HG03354 (cell line): ENCODE data around the gene RASGRF1.

Source experiments
- ATAC-seq: cut with Tn5 transposase; IDR thresholded peaks from one replicate; pipeline ENCODE4 v1.9.1; 2021; ENCODE audit warnings: mild to moderate bottlenecking; ENCODE audit not compliant: unreplicated experiment, poor library complexity, severe bottlenecking

Gene RASGRF1

GRCh38 chr15:78977591-78978347, 112.8 kb downstream of the RASGRF1 start:
- ATAC-seq, result peak; percentile 43

GRCh38 chr15:78977091-78977571, 113.4 kb downstream of the RASGRF1 start:
- ATAC-seq, result peak; percentile 67

- peak; percentile 13 for ATAC-seq
Observed at GRCh38 chr15:78976691-78977090, 113.9 kb downstream of the RASGRF1 start.

GRCh38 chr15:78974272-78974918, 116.2 kb downstream of the RASGRF1 start:
- no peak for ATAC-seq

DNA sequence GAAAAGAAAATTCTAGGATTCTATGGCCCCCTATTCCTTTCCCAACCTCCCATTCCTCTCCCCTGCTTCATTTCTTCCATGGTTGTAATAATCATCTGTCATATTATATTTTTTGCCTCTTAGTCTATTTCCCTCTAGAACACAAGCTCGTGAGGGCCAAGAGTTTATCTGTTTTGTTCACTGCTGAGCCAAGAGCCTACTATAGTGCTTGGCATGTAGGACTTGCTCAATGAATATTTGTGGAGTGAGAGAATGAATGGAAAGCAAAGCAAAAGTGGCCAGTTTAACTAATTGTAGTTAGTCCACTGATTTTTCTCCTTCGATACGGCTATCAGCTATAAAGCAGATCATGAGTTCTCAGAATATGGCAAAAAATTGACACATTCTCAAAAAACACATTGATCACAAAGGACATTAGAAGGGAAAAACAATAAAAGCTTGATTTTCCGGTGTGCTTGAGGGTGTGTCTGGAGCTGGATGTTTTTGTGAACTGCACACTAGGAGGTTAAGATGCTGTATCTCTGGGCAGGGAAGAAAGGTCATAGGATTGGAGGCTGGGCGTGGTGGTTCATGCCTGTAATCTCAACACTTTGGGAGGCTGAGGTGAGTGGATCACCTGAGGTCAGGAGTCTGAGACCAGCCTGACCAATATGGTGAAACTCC, 120.8 kb downstream of the RASGRF1 start:
- no peak for ATAC-seq

DNA sequence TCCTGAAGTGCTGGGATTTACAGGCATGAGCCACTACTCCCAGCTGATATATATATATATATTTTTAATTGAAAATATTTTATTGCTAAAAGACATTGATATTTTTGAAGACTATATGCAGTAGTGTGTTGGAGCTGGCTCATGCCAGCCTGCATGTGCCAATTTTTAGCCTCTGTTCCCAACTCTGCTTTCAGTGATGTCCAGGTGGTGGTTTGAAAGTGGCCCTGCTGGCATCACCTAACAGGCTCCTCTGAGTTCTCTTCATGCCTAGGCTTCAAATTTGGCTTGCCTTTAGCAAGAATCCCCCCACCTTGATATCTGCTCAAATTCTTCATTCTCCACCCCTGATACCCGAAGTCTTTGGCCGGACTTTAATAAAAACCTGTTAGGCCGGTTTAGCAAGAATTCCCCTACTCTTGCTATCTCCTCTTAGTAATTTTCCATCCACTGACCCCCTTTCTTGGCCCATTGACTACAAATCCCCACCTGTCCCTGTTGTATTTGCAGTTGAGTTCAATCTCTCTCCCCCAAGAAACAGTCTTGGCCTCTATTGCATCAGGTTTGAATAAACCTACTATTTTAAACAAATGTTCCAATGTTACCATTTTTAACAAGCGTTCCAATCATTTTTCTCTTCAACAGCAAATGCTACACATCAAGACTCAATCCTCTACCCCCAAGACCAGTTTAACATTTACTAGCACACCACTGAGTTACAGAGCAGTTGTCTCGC, 121.9 kb downstream of the RASGRF1 start:
- ATAC-seq, result no peak

DNA sequence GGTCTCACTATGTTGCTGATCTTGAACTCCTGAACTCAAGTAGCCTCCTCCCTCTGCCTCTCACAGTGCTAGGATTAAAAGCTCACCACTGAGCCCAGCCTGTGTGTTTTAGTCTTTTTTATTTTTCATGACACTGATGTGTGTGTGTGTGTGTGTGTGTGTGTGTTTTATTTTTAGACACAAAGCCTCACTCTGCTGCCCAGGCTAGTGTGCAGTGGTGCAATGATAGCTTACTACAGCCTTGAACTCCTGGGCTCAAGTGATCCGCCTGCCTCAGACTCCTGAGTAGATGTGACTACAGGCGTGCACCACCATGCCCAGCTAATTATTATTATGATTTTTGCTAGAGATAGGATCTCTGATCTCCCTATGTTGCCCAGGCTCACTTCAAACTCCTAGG, 122.5 kb downstream of the RASGRF1 start:
- ATAC-seq, result no peak

DNA sequence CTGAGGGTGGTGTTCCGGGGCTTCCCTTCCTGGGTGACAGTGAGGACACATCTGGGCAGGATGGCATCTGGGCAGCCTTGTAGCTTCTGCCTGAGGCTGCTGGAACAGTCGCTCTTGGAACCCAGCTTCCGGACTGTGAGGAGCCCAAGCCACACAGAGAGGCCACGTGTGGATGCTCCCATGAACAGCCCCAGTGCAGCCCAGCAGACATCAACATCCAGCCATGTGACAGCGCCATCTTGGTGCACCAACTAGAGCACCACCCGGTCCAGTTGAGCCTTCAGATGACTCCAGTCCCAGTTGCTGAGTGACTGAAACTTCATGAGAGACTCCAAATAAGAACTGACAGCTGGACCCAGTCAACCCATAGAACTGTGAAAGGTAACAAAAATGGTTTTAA, 130.3 kb downstream of the RASGRF1 start:
- ATAC-seq, result no peak

DNA sequence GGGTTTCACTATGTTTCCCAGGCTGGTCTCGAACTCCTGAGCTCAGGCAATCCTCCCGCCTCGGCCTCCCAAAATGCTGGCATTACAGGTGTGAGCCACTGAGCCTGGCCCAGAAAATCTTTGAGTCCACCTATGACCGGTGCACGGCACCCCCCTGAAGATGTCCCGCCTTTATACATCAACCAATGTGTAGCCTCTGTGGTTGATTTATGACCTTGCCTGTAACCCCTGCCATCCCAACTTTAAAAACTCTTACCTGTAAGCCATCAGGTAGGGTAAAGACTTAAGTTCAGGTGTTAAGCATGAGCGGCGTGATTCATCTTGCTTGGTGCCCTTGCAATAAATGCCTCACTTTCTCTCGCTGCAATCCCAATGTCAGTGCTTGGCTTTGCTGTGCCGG, 131.2 kb downstream of the RASGRF1 start:
- no peak for ATAC-seq

DNA sequence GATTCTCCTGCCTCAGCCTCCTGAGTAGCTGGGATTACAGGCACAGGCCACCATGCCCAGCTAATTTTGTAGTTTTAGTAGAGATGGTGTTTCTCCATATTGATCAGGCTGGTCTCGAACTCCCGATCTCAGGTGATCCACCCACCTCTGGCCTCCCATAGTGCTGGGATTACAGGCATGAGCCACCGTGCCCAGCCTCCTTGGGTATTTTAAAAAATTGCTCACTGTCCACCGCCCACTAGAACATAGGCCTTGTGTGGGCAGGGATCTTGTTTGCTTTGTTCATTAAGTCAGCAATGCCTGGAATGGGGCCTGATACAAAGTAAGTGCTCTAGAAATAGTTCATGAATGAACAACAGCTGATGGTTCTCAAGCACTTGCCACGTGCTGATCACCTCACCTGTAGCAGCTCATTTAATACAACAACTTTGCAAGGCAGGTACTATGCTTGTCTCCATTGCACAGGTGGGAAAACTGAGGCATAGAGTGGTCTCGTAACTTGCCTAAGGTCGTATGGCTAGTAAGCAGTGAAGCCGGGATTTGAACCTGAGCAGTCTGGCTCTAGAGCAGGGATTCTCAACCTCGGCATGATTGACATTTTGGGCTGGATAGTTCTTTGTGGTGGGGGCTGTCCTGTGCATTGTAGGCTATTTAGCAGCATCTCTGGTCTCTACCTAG, 133.0 kb downstream of the RASGRF1 start:
- no peak for ATAC-seq

DNA sequence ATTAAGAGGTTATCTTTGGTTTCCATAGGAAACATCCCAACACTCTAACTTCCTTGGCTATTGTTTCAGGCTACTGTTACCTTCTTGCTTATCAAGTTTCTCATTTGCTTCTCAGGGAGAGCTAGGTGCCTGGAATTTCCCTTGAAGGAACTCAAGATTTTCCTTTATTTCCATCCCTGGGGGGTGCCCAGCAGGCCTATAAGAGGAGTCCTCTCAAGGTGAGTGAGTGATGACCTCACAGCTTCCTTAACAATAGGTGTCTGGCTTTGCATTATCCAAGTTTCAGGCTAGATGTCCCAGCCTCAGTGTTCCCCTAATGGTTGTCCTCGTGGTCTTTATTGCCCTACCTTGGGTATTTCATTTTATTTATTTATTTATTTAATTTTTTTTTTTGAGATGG, 133.6 kb downstream of the RASGRF1 start:
- no peak for ATAC-seq

DNA sequence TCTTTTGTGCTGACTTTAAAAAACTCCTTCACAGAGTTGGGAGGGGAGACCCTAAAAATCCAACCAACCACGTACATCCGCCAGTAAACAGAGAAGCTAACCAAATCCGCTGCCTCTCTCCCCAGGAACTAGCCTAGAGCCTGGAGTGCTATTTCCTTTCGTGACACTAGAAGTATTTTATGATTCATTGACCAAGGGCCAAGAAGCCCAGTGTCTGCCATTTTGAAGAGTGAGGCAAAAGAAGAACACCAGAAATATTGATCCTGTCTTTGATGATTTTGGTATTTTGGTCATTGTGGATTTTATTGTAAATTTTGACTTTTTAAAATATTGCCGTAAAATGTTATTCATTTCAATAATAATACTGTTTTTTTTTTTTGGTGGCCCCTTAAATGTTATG, 135.2 kb downstream of the RASGRF1 start:
- no peak for ATAC-seq

GRCh38 chr15:78951841-78952238, 138.7 kb downstream of the RASGRF1 start:
- ATAC-seq, result no peak

- ATAC-seq, result no peak
Observed at GRCh38 chr15:78950902-78951840, 139.4 kb downstream of the RASGRF1 start.

GRCh38 chr15:78950343-78950742, 140.2 kb downstream of the RASGRF1 start:
- ATAC-seq, result no peak

GRCh38 chr15:78949461-78949860, 141.1 kb downstream of the RASGRF1 start:
- no peak for ATAC-seq

GRCh38 chr15:78947506-78947905, 143.1 kb downstream of the RASGRF1 start:
- no peak for ATAC-seq

DNA sequence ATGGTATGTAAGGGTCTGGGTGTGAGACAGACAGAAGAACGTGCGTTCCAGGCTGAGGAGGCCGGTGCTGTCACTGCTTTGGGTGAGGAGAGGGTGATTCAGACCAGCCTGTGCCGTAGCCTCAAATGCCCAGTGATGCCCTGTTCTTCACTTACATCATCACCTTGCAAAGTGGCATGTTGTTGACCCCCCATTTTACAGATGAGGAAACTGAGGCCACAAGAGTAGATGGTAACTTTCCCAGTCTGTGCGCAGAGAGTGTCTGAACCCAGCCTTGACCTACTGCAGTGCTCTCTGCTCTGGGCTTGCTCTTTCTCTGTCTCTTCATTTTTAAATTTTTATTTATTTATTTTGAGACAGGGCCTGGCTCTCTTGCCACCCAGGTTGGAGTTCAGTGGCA, 144.1 kb downstream of the RASGRF1 start:
- no peak for ATAC-seq
